HG02970 (cell line): ENCODE data around the gene HES4.
A peak's percentile ranks its signal among the peaks of the same experiment; 100 is the strongest.
"Not testable (repeated sequence)": the region's sequence is repeated elsewhere in the genome, so short reads cannot be mapped to it uniquely, and the experiment has no call there.

Experiments used
- ATAC-seq: cut with Tn5 transposase; IDR thresholded peaks from one replicate; pipeline ENCODE4 v1.9.1; 2021; ENCODE audit warnings: mild to moderate bottlenecking, moderate library complexity, moderate number of reproducible peaks; ENCODE audit not compliant: unreplicated experiment, low FRiP score

Gene HES4

GRCh38 chr1:1019122-1019999 lies 19.5 kb upstream of the HES4 start:
- peak; percentile 72 for ATAC-seq

GRCh38 chr1:1018321-1018685 lies 18.4 kb upstream of the HES4 start:
- ATAC-seq: not testable (repeated sequence)

- not testable (repeated sequence) for ATAC-seq
Measured at GRCh38 chr1:1017397-1018320, 17.8 kb upstream of the HES4 start.

GRCh38 chr1:1014799-1015681 lies 15.1 kb upstream of the HES4 start:
- ATAC-seq: no peak

- no peak for ATAC-seq
Measured at GRCh38 chr1:1013922-1014648, 14.2 kb upstream of the HES4 start.

- peak; percentile 76 for ATAC-seq
Measured at GRCh38 chr1:1013105-1013921, 13.4 kb upstream of the HES4 start, which contains the start of gene ISG15. TSS of gene ISG15 (plus strand) at chr1:1013497. CDS start at chr1:1013574, 77 bp downstream.

GRCh38 chr1:1012736-1013104 lies 12.8 kb upstream of the HES4 start:
- ATAC-seq: peak; percentile 4

GRCh38 chr1:1011396-1011949 lies 11.6 kb upstream of the HES4 start:
- ATAC-seq: no peak

GRCh38 chr1:1010131-1010530 lies 10.2 kb upstream of the HES4 start:
- ATAC-seq: not testable (repeated sequence)

GRCh38 chr1:1006305-1007159 lies 6.6 kb upstream of the HES4 start:
- no peak for ATAC-seq

- no peak for ATAC-seq
Measured at GRCh38 chr1:1005774-1006304, 5.9 kb upstream of the HES4 start.

GRCh38 chr1:1004780-1005697 lies 5.1 kb upstream of the HES4 start:
- no peak for ATAC-seq

GRCh38 chr1:1004420-1004779 lies 4.5 kb upstream of the HES4 start:
- no peak for ATAC-seq

- no peak for ATAC-seq
Measured at GRCh38 chr1:1003618-1004419, 3.9 kb upstream of the HES4 start.

GRCh38 chr1:1001057-1001783 lies 1.3 kb upstream of the HES4 start:
- ATAC-seq: no peak
